GM21528 (cell line): ENCODE results near the gene CALM3.

ENCODE experiments used
- ATAC-seq: cut with Tn5 transposase; IDR thresholded peaks from one replicate; pipeline ENCODE4 v1.9.1; 2021; ENCODE audit warnings: mild to moderate bottlenecking, moderate library complexity; ENCODE audit not compliant: unreplicated experiment, low FRiP score

Gene CALM3

DNA sequence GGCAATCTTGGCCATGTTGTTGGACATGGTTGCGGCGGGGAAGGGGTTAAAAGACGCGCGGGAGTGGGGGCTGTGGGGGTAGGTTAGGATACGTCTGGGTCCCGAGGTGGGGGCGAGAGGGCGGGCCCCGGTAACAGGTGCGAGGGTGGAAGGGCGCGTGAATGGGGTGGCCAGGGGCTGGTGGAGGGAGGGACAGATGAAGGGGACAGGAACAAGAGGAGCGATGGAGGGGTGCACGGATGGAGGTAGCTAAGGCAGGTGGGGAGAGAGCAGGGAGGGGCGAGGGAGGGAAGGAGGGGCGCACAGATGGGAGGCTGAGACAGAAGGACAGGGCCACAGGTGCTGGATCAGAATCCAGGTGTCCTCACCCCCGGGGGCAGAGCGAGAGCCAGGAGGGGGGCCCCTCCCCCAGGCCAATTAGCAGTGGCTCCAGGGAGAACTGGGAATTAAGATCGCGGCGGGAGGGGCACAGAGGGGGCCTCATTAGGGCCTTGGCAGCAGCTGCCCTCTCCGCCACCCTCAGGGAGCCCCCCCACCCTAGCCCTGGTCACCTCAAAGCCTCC lies 33.6 kb downstream of the CALM3 start:
- ATAC-seq, result no peak

DNA sequence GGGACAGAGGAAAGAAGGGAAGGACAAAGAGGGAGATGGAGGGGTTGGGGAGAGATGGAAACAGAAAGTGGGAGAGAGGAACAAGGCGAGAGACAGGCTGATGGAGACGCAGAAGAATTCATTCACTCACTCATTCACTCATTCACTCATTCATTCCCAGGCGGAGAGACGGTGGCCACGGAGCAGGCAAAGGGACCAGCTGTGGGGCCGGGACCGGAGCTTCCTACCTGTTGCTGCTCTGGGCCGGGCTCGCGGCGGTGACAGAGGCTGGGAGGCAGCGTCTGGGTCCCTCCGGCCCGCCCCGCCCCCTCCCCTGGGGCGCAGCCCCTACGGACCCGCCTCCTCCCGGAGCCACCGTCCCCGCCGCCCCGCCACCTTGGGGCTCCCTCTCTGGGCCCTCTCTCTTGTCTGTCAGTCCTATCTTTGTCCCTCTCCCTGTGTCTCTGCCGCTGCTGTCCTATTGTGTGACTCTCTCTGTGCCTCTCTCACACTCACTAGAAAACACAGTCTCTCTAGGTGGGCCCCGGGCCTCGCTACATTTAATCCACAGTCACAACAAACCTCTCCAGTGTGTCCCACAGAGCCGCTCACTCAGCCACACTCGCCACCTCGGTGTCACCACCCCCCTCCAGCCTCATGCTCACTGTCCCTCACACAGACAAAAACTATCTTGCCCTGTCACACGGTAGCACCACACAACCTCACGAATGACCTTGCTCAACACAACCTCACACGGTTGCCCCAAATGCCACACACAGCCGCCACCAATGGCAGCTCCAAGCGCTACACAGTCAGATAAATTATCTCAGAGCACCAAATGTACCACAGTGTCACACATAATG lies 35.0 kb downstream of the CALM3 start, which contains the start of gene GNG8:
GNG8 (minus strand) TSS at position 283 of the 842 bp plus-strand sequence. CDS start 1,520 bp downstream, outside the sequence.
- ATAC-seq, result no peak

DNA sequence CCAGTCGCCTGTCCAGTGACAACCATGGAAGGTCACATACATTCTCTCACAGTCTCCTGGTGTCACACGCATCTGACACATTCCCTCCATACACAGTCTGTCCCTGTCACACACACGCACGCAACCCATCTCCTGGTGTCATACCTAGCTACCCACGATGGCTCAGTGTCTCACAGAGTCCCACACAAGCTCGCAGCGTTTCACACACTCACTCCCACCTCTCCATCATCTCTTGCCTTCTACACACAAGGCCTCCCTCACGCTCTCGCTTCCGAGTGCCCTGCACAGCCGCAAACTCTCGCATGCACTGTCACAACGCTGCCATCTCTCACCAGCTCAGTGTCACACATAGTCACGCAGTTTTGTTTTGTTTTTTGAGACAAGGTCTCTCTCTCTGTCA lies 36.1 kb downstream of the CALM3 start:
- no peak for ATAC-seq

DNA sequence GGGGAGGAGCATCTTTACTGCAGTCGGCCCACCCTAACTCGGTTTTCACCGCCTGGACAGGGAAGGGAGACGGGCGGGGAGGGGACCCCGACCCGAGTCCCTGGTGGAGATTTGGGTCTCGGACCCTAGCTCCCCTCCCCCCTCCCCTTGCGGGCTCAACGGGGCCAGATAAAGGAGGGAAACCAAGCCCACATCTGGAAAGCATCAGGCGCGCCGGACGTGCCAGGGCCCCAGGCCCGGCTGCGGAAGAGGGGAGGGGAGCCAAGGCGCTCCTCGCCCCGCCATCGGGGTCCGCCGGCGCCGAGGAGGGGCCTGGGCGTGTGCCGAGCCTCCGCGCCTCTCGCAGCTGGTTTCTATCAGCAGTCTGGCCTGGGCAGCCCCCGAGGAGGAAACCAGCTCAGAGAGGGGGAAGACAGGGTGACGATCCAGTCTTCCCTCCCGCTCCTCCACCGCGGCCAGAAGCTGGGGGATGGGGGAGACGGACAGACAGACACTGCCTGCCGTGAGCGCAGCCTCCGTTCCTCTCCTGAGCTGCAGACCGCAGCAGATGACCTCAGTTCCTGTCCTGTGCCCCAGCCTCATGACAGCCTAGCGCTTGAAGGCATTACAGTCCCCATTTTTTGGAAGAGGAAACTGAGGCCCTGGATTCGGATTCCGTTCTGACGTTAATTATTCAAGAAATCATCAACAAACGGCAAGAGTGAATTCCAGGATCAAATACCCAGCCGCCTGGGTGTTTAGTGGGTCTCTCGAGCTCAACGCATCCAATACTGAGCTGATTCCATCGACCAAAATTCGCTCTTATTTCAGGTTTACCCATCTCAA lies 38.4 kb downstream of the CALM3 start:
- no peak for ATAC-seq

DNA sequence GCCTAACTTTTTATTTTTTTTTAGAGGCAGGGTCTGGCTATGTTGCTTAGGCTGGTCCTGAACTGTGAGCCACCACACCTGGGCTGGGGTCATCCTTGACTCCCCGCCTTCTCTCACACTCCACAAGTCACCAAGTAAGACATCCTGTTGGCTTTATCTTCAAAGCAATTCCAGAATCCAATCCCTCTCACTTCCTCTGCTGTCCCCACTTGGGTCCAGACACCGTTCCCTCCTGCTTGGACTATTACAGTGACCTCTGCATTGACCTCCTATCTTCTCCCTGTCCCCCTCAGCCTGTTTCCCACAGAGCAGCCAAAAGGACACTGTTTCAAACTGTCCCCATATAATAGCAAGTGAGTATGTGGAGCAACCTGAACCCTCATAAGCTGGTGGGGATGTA lies 39.5 kb downstream of the CALM3 start:
- no peak for ATAC-seq

DNA sequence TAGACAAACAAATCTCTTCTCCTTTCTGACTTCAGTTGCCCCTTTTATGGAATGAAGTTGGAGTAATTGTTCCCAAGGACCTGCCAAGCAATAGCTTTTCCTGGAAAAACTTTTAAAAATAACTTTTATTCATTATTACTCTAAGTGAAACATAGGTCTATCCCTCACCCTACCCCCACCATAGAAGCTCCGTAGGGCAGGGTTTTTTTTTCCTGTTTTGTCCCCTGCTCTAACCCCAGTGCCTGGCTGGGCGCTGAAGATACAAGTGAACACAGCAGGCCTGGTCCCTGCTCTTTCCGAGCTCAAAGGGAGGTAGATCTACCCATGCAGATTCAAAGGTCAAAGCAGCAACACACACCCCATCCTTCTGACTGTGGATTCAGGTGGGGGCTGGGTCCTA lies 43.6 kb downstream of the CALM3 start:
- no peak for ATAC-seq

DNA sequence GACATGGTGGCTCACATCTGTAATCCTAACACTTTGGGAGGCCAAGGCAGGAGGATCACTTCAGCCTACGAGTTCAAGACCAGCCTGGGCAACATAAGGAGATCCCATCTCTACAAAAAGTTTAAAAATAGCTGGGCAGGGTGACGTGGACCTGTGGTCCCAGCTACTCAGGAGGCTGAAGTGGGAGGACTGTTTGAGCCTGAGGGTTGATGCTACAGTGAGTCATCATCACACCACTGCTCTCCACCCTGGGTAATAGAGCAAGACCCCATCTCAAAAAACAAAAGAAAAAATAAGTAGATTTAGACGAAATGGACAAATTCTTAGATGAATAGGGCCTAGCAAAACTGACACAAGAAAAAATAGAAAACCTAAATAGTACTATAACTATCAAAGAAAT lies 45.3 kb downstream of the CALM3 start:
- no peak for ATAC-seq

DNA sequence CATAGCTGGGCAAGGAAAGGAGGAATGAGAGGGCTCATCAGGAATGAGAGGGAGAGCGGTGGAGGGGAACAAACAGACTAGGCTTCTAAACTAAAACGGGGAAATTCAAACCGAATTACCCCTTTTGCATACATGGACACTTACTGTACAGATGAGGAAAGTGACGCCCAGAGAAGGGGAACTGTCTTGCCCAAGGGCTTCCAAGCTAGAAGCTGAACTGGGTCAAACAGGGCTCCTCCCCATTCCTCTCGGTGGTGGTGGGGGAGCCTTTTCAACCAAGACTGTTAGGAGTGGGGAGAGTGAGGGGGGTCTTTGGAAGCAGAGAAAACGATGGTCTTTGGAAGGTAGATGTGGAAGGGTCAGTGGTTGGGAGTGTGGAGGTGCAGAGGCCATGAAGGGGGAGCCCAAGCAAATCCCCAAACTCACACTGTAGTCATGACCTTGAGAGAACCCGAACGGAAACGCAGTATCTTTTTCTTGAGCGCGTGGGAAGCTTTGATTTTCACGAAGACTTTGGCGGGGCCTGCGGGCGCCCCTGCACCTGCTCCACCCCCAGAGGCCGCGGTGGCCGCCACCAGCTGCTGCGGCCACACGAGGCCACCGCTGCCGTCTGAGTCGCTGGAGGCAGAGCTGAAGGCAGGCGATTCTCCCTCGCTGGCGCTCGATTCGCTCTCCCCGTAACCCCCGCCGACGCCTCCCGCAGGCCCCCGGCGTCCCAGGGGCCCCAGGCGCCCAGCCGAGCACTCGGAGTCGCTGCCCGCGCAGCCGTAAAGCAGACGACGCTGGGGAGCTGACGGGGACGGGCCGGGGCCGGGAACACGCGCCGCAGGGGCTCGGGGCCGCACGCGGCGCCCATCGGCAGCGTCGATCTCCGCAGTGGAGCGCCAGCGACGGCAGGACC lies 47.2 kb downstream of the CALM3 start:
- no peak for ATAC-seq

DNA sequence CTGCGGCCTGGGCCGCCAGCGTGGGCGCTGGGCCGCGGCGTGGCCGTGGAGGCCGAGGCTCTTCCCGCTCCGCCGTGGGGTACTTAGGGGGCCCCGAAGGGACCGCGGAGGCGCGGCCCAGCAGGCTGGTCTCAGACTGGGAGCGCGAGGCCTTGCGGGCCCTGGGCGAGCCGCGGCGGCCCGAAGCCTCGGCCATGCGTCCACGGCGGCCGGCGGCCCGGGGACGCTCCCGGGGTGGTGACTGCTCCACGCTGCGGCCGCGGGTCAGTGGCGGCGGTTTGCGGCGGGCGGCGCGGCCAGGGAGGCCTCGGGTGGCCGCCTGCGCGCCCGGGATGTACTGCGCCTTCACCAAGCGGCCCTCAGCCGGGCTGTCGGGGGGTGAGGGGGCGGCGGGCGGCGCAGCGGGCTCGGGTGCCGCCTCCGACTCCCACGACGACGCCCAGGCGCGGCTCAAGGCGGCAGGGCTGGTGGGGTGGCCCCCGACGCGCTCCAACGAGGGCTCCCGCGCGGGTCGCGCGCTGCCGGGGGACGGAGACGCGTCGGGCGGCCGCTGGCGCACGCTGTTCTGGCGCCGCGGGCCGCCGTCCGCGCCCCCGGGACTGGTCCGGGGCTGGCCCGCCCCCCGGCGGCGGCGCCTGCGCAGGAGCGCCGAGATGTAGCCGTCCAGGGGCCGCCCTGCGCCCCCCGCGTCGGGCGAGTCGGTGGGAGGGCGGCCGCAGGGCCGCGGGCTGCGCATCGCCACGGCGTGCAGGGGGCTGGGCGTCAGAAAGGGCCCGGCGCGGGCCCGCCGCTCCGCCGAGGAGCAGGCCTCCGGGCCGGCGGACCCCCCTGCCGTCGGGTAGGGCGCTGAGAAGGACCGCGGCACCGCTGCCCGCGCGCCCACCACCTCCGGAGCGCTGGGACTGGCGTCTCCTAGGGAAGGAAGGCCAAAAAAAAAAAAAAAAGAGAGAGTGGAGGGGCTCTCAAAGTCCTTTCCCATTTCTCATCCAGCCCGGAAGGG lies 48.1 kb downstream of the CALM3 start:
- ATAC-seq, result no peak

DNA sequence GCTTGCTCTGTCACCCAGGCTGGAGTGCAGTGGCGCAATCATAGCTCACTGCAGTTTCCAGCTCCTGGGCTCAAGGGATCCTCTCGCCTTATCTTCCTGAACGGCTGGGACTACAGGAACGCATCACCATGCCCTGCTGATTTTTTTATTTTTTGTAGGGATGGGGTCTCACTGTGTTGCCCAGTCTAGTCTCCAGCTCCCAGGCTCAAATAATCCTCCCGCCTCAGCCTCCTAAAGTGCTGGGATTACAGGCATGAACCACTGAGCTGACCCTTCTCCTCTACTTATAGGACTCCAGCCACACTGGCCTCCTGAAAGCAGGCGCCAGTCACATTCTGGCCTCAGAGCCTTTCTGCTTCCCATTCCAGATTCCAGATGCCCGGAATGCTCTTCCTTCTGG lies 49.3 kb downstream of the CALM3 start:
- no peak for ATAC-seq

DNA sequence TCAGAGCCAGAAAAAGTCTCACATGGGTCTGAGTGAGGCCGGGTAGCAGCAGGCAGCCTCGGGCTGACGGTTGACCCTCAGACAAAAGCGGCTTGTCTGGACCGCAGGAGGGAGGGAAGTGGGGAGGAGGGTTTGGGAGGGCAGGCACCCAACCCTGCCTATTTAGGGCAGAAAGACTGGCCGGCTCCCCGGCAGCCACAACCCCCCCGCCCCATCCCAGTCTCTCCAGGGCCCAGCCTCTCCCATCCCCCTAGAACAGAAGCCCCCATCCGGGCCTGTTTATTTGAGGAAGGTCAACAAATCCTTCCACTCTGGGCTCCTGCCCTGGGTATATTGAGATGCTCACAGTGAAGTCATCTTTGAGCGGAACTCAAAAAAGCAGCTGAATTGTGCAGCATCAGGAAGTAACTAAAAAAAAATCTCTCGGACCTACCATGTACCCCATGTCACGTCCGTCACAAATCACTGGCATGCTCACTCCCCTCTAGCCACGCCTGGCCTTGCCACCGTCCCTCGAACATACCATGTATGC lies 53.6 kb downstream of the CALM3 start:
- no peak for ATAC-seq

DNA sequence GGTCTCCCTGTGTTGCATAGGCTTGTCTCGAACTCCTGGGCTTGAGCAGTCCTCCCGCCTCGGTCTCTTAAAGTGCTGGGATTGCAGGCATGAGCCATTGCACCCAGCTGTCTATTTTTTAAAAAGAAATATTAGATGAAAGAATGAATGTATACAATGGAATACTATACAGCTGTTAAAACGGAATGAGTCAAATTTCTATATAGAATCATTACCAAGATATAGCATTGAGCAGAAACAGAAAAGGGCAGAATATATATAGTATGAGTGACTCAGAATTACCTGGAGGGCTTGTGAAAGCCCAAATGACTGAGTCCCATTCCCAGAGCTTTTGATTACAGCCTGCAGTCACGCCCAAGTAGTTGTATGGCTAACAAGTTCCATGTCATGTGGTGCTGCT lies 55.4 kb downstream of the CALM3 start:
- no peak for ATAC-seq

DNA sequence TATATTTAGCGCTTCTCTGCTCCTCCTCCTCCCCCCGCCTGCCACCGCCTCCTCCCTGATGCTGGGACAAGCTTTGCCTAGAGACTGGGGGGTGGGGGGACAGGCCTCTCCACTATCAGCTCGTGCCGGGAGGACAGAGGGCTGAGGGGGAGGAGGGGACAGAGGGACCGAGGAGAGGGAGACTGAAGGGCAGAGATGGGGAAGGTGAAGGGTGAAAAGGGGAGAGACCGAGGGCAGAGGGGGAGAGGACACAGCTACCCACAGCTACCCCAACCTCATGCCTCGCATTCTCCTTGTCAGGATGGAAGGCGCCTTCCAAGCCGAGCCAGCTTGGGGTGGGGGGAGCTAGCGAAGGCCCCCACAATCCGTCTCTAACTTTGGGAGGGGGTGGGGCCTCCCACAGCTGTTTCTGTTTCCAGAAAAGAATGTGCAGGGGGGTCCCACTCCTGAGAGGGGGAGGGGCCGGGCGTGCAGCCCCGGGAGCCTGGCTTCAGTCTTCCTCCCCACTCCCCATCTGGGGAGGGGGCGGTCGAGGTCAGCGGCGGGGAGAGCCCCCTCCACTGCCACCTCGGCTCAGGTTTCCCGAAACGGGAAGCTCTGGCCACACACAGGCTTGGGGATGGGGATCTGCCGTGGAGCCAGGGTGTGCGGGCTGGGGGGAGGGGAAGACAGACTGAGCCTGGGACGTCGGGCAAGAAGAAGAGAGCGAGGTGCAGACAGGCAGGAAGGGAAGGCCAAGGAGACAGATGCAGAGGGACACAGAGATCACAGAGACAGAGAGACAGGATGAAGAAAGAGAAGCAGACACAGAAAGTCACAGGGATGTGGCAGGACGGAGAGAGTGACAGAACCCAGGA lies 58.2 kb downstream of the CALM3 start:
- no peak for ATAC-seq

DNA sequence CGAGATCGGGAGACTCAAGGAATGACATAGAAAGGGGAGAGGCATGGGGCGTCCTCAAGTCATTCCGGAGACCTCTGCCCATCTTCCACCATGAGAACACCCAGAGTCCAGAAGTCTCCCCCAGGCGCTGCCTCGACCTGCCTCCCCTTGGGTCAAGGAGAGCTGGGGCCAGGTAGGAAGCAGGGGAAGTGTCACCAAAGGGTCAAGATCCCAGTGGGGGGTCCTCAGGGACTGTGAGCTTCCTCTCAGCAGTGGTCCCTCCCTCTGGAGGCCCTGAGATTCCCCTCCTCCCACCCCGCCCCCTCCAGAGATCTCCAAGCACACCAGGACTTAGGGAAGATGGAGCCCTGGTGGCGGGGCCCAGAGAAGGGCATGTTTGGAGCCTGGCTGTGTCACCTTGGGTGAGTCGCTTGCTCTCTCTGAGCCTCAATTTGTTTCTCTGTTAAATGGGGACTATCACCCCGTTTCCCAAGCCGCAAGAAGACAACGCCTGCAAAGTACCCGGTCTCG lies 58.9 kb downstream of the CALM3 start:
- ATAC-seq, result no peak
